A673 (cell line): ENCODE data around the gene CDHR3. TPM values are rescaled to one million over a fixed set of nuclear protein-coding genes. Genes with fewer than 3 reads are reported as not detected.

ENCODE experiments used
- BruUV-seq: library from RNA; stranded (reverse); fragments of 400-500 nt; replicated peaks from 2 replicates; lab custom pipeline; 2021; lab: Mats Ljungman, UMichigan
- CTCF ChIA-PET: fragments of 300-600 bp; sonication (Branson Sonifier 250); formaldehyde crosslinking; loops from one replicate; lab custom pipeline; 2022; ENCODE audit warnings: antibody characterized with exemption; lab: Charles Lee
- POLR2A ChIA-PET: fragments of 300-600 bp; sonication (Branson Sonifier 250); formaldehyde crosslinking; loops from one replicate; lab custom pipeline; 2022; ENCODE audit warnings: antibody characterized with exemption; ENCODE audit not compliant: low non-redundant PET; lab: Charles Lee
- DNase-seq: peaks from one replicate; pipeline ENCODE4 v3.0.0-alpha.2; 2015; ENCODE audit warnings: low spot score
- H3K27ac ChIP-seq: fragments of 200-600 bp; sonication (generic); 2 replicates; pipeline ENCODE4 v1.5.1; 2016; ENCODE audit warnings: mixed run types, low read depth, mild to moderate bottlenecking, mixed read lengths, antibody characterized with exemption, low read length; ENCODE audit not compliant: poor library complexity, severe bottlenecking
- H3K27me3 ChIP-seq: fragments of 200-600 bp; sonication (generic); replicated peaks from 2 replicates; pipeline ENCODE4 v1.6.1; 2017; ENCODE audit warnings: mixed run types, low read depth, mild to moderate bottlenecking, mixed read lengths, antibody characterized with exemption, low read length; ENCODE audit not compliant: insufficient read depth, poor library complexity
- H3K36me3 ChIP-seq: fragments of 200-600 bp; sonication (generic); 2 replicates; pipeline ENCODE4 v1.6.1; 2016; ENCODE audit warnings: mixed run types, mild to moderate bottlenecking, mixed read lengths, antibody characterized with exemption, low read length; ENCODE audit not compliant: insufficient read depth, poor library complexity, severe bottlenecking
- H3K4me1 ChIP-seq: fragments of 200-600 bp; sonication (generic); 2 replicates; pipeline ENCODE4 v1.6.1; 2017; ENCODE audit warnings: mixed run types, mild to moderate bottlenecking, mixed read lengths, antibody characterized with exemption, low read length; ENCODE audit not compliant: insufficient read depth, poor library complexity, severe bottlenecking
- H3K4me3 ChIP-seq: fragments of 200-600 bp; sonication (generic); 2 replicates; pipeline ENCODE4 v1.5.1; 2016; ENCODE audit warnings: low read depth, mixed run types, mild to moderate bottlenecking, mixed read lengths, low read length; ENCODE audit not compliant: poor library complexity, severe bottlenecking
- H3K9me3 ChIP-seq: fragments of 200-600 bp; sonication (generic); 2 replicates; pipeline ENCODE4 v1.6.1; 2016; ENCODE audit warnings: mixed run types, low read depth, mild to moderate bottlenecking, mixed read lengths, antibody characterized with exemption, low read length; ENCODE audit not compliant: poor library complexity, severe bottlenecking
- EZH2 ChIP-seq: fragments of 200-600 bp; sonication (generic); IDR thresholded peaks from 2 replicates; pipeline ENCODE4 v1.6.1; 2017; ENCODE audit warnings: borderline replicate concordance, low read depth, mild to moderate bottlenecking, mixed read lengths, antibody characterized with exemption, low read length; ENCODE audit not compliant: poor library complexity, severe bottlenecking
- intact Hi-C: fragments of 100-400 bp; cut with micrococcal nuclease; formaldehyde crosslinking; loops from one replicate; pipeline ENCODE4 v1.10.0; 2022; ENCODE audit not compliant: unreplicated experiment
- total RNA-seq: library from RNA; stranded (reverse); gene quantifications from 2 replicates; pipeline ENCODE4 v1.2.3, GENCODE V29; 2021
- TF ChIP-seq, protein P1 (sequence below): fragments of 300-800, 200-600 bp; sonication (generic); conservative IDR thresholded peaks from 2 replicates; pipeline ENCODE4 v1.5.1; 2017; ENCODE audit warnings: low read depth, mild to moderate bottlenecking, antibody characterized with exemption, low read length, moderate library complexity, mixed read lengths

The CDHR3 gene
- total RNA-seq, 1 experiment from 2014 or later: 13.9 TPM

GRCh38 chr7:106016331-106016730 lies 53.3 kb downstream of the CDHR3 start:
- no peak overlapping the region for H3K4me3 ChIP-seq

GRCh38 chr7:106017657-106018056 lies 54.6 kb downstream of the CDHR3 start:
- no TSS peak for BruUV-seq
- Histone ChIP-seq H3K27me3 (no peaks in the 10 kb centered on the region), H3K4me1 (peaks cover 46% of the 10 kb centered on the region), H3K4me3 (no peak overlapping the region), H3K27ac (no peak overlapping the region), H3K9me3 (no peaks in the 10 kb centered on the region), H3K36me3 (no peaks in the 10 kb centered on the region)
- DNase-seq: no peak
- no peak for TF ChIP-seq EZH2
- TF ChIP-seq, protein P1, sequence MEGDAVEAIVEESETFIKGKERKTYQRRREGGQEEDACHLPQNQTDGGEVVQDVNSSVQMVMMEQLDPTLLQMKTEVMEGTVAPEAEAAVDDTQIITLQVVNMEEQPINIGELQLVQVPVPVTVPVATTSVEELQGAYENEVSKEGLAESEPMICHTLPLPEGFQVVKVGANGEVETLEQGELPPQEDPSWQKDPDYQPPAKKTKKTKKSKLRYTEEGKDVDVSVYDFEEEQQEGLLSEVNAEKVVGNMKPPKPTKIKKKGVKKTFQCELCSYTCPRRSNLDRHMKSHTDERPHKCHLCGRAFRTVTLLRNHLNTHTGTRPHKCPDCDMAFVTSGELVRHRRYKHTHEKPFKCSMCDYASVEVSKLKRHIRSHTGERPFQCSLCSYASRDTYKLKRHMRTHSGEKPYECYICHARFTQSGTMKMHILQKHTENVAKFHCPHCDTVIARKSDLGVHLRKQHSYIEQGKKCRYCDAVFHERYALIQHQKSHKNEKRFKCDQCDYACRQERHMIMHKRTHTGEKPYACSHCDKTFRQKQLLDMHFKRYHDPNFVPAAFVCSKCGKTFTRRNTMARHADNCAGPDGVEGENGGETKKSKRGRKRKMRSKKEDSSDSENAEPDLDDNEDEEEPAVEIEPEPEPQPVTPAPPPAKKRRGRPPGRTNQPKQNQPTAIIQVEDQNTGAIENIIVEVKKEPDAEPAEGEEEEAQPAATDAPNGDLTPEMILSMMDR: no peak
- ChIA-PET CTCF (no interaction called here), POLR2A (no interaction called here)
- intact Hi-C loops: no loop called here

More at GRCh38 chr7:106016331-106016730, 53.3 kb downstream of the CDHR3 start:
- Histone ChIP-seq H3K27me3 (no peaks in the 10 kb centered on the region), H3K36me3 (no peaks in the 10 kb centered on the region), H3K9me3 (no peaks in the 10 kb centered on the region), H3K4me1 (peaks cover 36% of the 10 kb centered on the region), H3K27ac (no peak overlapping the region)
- CTCF ChIA-PET: no interaction called here
- BruUV-seq: no TSS peak
- POLR2A ChIA-PET: no interaction called here
- no peak for DNase-seq
- TF ChIP-seq, protein P1: no peak
- TF ChIP-seq EZH2: no peak
- intact Hi-C loops: no loop called here

- Histone ChIP-seq H3K9me3 (no peaks in the 10 kb centered on the region), H3K4me1 (peaks cover 46% of the 10 kb centered on the region), H3K27me3 (no peaks in the 10 kb centered on the region), H3K36me3 (no peaks in the 10 kb centered on the region), H3K4me3 (no peak overlapping the region), H3K27ac (no peak overlapping the region)
- no peak for DNase-seq
- TF ChIP-seq, protein P1: no peak
- no peak for TF ChIP-seq EZH2
- CTCF ChIA-PET: no interaction called here
- no TSS peak for BruUV-seq
- POLR2A ChIA-PET: interaction anchor here (0.6 kb wide), 1 partner anchor 31 kb away, joined by 3 read pairs; no protein-coding TSS in a partner anchor
- intact Hi-C loops: no loop called here
Measured at GRCh38 chr7:106018566-106019469, 55.8 kb downstream of the CDHR3 start.
